Posterior cingulate gyrus (tissue), 11 donors: Measurements from ENCODE around the gene AIM2.
"Not testable (repeated sequence)": the region's sequence is repeated elsewhere in the genome, so short reads cannot be mapped to it uniquely, and the experiment has no call there.

Source experiments
- DNase-seq, 10 donors: peaks; one replicate each; pipeline versions ENCODE4 v3.0.0 to v3.0.0-alpha.2; 2020 to 2021; ENCODE audit warnings: mixed read lengths in 3 of 10
- intact Hi-C: fragments of 100-400 bp; cut with DNase I; formaldehyde crosslinking; loops from one replicate; pipeline ENCODE4 v1.15.1; 2023

The AIM2 gene, protein sequence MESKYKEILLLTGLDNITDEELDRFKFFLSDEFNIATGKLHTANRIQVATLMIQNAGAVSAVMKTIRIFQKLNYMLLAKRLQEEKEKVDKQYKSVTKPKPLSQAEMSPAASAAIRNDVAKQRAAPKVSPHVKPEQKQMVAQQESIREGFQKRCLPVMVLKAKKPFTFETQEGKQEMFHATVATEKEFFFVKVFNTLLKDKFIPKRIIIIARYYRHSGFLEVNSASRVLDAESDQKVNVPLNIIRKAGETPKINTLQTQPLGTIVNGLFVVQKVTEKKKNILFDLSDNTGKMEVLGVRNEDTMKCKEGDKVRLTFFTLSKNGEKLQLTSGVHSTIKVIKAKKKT

DNA sequence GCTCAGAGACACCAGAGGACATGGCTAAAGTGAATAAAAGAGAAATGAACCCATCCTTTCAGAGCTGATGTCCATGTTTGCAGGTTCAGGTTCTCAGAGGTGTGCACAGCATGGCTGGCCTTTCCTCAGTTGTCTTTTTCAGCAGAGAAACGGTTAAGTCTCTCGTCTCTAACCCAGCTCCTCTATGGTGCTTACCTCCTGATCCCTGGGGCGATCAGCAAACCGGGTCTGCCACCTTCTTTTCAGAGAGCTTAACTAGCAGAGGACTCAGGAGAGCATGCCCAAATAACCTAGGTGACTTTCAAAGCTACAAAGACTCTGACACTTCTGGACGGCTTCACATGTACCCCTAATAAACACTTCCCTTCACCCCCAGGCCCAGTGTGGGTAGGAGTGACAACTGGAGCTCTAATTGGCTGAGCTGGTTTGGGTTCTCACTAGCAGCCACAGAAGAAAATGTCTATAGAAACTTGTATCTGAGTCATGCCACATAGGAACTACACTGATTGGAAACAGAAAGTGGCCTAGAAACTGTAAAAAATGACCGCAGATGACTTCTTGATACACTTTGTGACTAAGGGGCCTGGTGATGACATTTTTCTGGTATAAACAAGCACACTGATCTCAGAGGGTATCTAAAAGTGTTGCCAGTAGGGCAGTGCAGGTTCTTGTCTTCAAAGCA is at the start of gene AIM2:
Gene AIM2 (minus strand): TSS at position 329 of the 682 bp plus-strand sequence. CDS start 3,267 bp downstream, outside the sequence.
- no peak for DNase-seq
- intact Hi-C loops = loop anchor here (10.0 kb wide), 1 partner anchor 1112 kb away; no protein-coding TSS in a partner anchor

DNA sequence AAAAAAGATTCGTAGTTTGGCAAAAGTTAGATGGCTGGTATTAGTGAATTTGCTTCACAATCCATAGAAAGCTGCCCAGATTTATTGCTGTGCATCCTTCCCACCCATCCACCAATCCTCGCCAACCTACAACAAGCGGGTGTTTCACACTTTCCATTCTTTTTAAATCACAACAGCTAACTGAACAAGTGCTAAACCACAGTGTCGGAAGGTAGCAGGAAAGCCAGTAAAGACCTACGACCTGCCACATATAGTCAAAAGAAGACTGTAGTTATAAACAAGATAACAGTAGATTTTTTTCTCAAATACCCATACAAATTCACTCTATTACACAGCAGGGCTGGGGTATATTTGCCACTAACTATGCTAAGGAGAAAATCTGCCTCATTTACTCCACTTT is 47.0 kb upstream of the AIM2 start:
- intact Hi-C loops = no loop called here
- DNase-seq = no peak

DNA sequence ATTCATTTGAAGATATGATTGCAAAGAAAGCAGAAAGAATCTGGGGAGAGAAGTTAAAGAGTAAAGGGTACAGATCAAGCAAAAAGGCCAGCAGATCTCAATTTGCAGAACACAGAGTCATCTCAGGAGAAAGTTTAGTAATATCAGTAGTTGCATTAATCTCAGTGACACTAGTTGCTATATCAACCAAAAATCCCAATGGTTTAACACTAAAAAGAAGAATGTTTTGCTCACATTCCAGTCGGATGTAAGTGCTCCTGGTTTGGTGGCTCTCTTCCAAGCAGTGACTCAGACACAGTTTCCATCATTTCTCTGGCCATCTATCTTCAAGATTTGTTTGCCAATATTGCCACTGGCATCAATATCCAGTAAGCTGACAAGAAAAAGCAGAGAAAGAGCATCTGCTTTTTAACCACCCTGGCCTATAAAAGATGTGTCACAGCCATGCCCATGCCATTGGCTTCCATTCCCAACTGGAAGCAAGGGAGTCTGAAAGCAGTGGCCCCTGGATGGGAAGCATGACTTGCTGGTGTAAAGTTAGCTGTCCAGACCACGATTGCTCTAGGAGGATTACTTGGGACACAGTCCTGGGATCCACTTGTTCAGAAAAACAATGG is 45.5 kb upstream of the AIM2 start:
- intact Hi-C loops = no loop called here
- no peak for DNase-seq

DNA sequence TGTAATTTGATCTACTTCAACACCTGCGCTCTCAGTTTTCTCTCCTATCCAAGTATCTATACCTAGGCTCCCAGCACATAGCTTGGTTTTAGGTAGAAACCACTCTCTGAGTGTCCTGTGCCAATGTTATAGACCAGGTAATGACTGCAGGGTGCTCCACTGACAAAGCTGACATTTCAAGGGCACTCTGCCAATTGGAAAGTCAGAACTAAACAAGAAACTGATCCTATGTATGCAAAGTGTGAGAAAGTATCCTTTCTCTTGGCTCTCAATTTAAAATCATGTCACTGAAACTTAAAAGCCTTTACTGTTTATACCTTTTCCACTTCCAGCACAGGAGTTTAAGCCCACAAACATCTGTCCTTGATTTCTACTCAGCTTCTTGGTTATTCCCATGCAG is 45.0 kb upstream of the AIM2 start:
- intact Hi-C loops = no loop called here
- no peak for DNase-seq

DNA sequence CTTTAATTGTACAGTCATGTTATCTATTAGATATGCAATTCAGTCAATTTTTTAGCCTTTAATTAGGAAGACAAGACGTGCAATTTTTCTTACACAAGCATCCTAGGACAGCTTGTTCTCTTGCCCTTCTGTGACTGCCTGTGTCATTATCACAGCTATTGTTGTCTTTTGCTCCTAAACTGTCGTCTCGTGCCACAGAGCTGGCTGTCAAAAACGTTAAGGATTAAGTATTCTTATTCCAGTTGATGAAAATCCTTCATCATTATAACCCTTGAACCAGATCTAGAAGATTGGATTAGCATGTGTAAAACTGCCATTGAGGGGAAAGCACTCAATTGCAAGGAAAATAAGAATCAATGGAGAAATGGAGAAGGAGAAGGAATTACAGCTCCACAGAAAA is 43.8 kb upstream of the AIM2 start:
- no peak for DNase-seq
- intact Hi-C loops = no loop called here

DNA sequence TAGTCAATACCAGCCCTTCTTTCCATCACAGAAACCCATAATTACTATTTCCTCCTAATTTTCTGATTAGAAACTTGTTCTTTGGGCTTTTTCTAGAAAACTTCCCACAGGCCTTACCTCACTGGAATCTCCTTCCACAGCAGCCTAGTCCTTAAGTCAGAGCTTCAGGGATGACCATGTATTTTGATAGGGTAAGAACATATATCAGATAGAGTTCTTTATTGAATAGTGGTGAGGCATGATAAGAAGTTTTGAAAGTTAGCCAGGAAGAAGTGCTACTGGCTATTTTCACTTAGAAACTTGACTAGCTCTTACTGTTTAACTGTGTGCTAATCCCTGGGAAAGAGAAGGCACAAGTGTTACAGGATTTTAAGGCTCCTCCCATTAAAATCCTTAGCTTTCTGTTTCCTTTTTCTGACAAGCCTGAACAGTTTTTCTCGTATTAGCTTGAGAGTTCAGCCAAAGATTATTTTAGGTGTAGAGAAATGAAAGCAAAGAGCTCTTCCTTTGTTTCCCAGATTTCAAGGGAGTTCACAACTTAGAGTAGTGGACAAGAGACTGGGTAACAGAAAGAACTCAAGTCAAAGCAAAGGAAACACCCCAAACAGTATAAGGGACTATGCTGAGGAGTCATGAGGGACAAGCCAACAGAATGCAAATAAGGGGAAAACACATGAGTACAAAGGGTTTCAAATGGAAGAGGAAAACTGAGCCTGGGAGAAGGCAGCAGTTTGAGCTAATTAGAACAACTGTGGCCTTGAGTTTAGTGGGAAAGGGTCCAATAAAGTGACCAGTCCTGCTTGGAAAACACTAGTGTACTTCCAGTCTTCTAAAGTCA is 37.2 kb upstream of the AIM2 start:
- intact Hi-C loops = no loop called here
- DNase-seq = no peak

DNA sequence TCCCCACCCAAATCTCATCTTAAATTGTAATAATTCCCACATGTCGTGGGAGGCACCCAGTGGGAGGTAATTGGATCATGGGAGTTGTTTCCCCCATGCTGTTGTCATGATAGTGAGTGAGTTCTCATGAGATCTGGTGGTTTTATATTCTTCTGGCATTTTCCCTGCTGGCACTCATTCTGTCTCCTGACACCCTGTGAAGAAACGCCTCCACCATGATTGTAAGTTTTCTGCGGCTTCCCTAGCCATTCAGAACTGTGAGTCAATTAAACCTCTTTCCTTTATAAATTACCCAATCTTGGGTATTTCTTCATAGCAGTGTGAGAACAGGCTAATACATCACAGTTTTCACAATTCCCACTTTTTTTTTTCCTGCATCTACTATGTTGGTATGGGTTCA is 26.5 kb upstream of the AIM2 start:
- DNase-seq, intact Hi-C loops: not testable (repeated sequence)

DNA sequence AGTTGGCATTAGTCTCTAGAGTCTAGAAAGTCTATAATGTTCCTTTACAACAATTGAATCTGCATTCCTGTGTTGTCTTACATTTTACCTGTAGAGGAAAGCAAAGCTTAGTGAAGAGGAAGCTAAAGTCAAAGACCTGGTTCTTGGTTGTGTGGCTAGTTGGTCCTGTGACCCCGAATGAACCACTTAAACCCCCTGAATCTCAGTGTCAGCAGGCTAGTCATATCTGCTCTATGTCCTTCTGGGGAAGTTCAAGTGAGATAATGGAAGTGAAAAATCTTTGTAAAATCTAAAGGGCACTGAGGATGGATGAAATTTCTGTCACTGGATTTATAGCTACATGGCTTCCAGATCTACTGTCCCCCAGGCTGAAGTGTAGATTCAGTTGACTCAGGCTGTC is 24.0 kb upstream of the AIM2 start:
- DNase-seq = no peak
- intact Hi-C loops = no loop called here

DNA sequence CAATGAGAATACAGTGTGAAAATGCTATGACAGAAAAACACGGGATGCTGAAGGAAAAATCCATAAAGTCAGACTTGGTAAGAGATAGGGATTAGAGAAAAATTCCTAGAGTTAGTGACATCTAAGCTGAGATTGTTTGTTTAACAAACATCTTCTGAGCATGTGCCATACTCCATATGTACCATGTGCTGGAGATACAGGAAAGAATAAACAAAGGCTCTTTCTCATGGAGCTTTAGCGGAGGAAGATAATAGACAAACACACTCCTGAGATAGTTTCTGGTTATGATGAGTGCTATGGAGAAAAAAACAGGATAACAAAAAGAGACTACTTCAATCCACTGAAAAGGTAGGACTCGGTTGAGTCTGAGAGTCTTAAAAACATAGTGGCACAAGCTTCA is 22.0 kb upstream of the AIM2 start:
- intact Hi-C loops = no loop called here
- DNase-seq = no peak

DNA sequence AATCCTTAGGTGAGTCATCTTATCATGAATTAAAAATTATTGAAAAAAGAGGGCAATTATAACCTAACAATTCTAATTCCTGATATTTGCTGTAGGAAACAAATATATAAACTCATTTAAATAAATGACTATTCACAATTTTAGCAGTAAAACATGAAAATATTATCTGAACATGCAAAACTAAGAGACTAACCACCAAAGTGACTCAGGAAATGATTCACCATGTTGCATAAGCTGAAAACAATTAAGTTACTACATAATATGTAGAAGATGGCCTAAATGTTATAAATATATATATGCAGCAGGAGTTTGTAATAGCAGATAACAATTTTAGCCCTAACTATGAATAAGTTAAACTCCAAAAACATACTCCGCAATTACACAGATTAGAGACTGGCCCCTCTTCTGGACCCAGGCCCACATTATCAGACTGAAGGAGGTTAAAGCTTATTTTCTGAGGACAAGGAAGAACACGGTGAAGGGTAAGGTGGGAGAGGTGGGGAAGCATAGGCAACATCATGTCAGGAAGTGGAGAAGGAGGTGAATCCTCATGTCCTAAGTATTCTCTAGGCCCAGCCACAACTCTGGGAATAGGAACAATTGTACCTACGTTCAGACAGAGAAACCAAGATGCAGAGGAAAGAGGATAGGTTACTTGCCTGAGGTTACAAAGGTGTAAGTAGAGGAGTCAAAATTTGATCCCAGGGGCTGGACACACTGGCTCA is 15.6 kb upstream of the AIM2 start:
- no peak for DNase-seq
- intact Hi-C loops = no loop called here

DNA sequence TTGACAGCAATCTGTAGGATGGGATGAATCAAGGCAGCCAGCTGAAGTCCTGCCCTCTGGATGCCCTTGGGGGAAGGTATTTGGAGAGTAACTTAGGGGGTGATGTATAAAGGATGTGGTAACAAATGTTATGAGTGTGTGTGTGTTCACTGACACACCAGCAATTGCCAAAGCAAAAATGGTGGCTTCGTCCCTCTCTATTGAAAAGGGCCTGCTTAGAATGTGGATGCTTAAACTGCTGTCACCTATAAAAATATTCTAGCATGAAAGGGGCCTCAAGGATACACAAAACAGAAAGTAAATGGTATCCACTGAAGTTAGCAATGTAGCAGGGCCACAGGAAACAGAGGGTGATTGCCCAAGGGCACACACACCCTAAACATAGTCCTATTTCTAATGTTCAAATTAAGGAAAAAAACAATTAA is 15.1 kb upstream of the AIM2 start:
- intact Hi-C loops = no loop called here
- no peak for DNase-seq

DNA sequence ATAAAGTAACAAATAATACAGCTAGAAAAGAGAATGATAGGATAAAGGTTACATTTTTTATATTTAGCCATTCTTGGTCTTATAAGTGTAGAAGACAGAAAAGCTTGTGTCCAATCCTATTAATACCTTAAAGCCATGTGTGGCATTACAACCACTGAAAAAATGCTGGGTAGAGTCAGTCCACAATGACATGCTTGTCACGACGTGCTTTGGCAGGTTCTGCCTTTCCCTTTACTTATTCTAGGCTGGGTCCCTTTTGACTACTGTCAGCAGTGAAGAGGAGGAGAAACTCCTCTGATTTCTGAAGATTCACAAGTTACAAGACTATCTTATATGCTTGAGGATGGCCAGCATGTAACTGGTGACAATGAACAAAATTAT is 14.6 kb upstream of the AIM2 start:
- intact Hi-C loops = no loop called here
- no peak for DNase-seq

DNA sequence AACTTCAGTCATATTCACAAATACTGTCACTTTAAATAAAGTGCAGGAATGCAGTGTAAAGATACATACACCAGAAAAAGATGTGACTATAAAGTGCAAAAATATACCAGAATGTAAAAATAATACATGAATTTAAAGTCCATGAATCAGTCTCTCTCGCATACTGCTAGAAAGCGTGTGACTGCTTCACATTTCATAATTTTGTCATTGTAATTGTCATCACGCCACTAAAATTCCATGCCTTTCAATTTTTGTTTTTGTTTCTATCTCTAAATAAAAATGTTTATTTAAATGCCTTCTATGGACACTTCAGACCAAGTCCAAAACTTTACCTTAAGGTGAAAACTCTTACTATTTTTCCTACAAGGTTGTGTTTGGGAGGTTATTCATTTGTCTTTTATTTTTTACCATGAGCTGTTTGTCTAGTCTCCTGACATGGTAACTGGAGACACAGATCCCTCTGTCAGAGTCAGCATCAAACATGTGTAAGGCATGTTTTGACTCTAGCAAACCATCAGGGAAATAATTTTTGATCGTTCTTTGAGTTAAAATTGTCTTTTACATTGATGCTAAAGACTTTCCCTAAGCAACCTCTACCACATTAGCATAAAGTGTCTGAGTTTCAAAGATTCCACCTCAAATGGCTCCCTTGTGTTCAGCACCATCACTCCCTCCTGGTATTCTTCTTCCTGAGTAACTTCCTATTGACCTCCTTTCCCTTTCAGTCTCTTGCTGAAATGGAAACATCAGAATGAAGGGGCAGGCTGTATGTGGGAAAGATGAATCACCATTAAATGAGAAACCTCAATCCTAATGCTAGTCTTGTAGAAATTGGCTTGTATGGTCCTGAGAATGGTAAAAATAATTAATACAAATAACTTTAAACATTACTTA is 14.0 kb upstream of the AIM2 start:
- intact Hi-C loops = no loop called here
- DNase-seq = no peak

DNA sequence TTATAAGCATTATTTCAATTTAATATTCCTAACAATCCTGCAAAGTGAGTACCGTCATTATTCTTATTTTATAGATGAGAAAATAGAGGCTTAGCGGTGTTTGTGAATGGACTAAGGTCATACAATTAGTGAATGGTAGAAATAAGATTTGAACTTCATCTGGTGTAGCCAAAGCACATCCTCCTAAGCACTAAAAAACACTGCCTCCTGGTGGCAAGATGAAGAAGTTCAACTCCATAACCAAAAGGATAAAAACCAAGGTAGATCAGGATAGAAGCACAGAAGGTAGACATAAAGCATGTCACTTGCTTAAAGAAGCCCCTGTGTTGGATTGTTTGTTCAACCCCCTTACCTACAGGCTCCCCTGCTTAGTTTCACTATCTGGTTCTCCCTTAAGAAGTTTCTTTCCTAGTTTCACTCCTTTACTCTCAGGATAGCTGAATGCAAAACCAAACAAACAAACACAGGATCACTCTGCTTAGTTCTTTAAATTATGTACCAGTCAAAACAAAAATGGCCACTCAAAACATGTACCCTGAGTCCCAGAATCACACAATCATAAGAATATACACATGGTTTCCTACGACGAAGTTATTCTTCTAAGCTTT is 12.7 kb upstream of the AIM2 start:
- intact Hi-C loops = no loop called here
- no peak for DNase-seq

DNA sequence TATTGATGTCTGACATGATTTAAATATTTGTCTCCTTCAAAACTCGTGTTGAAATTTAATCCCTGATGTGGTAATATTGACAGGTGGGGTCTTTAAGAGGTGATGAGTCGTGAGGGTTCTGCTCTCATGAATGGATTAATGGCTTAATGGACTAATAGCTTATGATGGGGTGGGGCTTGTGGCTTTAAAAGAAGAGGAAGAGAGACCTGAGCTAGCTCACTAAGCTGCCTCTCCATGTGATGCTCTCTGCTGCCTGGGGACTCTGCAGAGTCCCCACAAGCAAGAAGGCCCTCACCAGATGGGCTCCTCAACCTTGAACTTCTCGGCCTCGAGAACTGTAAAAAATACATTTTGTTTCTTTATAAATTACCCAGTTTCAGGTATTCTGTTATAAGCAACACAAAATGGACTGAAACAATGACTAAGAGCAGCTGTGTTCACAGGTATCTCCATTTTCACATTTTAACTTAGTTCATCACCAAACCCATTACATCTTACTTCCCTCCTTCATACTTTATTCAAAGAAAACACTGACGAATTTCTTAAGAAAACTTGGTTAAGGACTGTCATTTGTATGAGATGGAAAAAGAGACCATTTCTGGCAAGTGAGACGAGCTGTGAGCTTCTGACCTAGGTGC is 12.1 kb upstream of the AIM2 start:
- intact Hi-C loops = no loop called here
- DNase-seq = no peak

DNA sequence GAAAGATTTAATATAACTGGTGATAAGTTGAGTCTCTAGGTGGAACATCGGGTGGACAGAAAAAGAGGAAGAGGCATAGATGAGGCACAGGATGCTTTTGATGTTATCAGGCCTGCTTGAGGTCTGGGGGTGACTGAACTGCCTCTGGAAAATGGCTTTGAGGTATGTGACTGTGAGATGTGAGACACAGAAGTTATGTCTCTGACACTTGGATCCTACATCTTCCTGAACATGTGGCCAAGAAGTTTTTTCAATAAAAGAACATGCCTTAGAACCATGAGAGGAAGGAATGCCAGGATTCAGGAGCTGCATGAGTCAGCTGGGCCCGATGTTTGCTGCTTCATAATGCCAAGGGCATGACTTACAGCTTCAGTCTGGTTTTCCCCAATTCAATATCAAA is 11.5 kb upstream of the AIM2 start:
- DNase-seq = no peak
- intact Hi-C loops = no loop called here

DNA sequence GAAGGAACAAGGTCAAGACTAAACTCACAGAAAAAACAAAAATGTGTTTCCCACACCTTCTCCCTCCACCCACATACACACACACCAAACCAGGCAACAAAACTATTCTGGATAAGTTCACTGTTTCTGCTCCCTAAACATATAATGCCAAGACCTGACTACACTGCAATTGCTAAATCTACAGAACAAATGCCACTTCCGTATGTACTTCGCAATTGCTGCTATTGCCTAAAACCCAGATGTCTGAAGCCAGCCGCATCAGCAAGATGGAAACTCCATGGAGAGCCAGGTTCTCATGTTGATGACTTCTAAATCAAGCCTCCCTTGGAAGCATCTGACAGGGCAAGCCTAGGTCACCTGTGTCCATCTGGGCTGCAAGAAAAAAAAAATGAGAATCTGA is 8.3 kb upstream of the AIM2 start:
- DNase-seq = no peak

DNA sequence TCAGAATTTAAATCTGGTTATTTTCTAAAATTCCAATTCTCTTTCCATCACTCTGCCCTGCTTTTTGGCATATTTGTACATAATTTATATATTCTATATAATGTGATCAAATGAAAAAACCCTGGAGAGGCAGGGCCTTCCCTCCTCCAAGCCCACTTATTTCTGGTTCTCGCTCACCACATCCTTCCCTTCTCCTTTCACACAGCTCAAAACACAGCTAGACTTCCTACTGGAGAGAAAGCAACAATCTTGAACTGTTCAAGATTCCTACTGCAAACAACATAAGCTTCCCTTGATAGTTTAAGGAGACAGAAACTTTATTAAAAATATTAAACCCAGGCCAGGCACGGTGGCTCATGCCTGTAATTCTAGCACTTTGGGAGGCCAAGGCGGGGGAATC is 7.6 kb upstream of the AIM2 start:
- no peak for DNase-seq
- intact Hi-C loops = no loop called here

More for the DNA sequence above, 8.3 kb upstream of the AIM2 start:
- intact Hi-C loops = no loop called here
